Suppressor macrophage treated with lipopolysaccharide for 1 hour (primary cell): ENCODE data around the gene PLAC1.

ENCODE experiments used
- DNase-seq, 3 donors: peaks; one replicate each; pipeline ENCODE4 v3.0.0-alpha.2; 2020 to 2022

The PLAC1 gene

GRCh38 chrX:134626434-134626833 lies 31.8 kb downstream of the PLAC1 start:
- DNase-seq = no peak

- DNase-seq = peak; percentile 36 to 71 (median 55)
Observed at GRCh38 chrX:134625315-134625718, 33.0 kb downstream of the PLAC1 start.

DNA sequence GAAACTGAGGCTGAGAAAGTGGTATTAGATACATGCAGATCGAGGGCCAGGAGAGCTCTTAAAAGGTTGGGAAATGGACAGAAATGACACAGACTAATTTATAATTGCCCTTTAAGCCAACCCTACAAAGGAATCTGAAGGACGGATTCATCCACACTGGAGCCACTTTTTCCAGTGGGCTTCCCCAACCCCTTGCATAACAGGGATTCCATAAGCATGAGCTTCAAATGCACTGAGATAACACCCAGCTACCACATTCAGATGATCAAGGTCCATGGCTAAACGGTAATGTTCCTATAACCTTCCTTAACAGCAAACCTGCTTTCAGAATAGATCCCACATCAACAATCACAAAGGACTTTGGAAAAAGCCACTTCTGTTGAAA lies 34.2 kb downstream of the PLAC1 start:
- no peak for DNase-seq

DNA sequence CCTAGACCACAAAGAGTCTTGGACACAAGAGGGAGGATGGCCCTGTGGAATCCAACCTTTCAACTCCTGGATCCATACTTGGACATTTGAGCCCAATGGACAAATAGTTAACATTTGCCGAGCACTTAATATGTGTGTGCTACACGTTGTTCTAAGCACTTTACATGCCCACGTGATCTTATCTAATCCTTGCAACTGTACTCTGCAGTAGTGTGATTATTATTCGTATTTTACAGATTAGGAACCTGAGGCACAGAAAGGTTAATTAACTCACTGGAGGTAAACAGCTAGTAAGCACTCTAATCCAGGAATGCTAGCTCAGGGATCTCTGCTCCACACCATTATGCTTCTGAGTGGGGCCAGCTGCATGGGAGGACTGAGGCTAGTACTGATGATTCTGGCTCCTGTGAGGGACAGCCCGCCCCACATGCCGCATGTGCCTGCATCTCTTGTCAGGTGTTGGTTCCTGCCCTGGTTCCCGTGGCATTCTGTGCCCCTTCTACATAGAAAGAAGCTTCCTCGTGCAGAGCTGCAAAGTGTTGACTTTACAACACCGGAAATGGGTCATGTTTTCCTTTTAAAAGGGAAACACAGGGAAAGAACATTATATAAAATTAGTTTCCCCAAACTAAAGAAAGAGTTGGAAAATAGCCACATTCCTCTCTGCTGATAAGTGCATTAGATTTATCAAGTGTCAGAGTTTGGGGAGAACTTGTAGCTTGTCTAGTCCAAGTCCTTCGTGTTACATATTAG lies 34.8 kb downstream of the PLAC1 start:
- peak; percentile 17 to 50 (median 44) for DNase-seq

DNA sequence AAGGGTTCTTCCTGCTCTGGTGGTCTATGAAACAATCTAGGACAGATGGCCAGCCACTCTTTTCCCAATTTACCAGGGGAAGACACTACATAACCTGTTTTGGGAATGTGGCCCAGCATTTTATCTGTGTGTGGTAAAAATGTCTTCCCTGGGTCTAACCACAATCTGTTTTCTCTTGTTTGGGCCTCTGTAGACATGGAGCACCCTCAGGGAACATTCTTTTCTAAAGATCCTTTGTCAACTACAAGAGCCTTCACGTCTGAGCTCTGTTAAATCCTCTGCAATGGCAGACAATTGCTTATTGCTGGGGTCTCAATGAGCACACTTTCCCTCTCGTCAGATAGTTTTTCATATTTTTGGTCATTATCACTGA lies 35.5 kb downstream of the PLAC1 start:
- DNase-seq = no peak

GRCh38 chrX:134622056-134622812 lies 36.0 kb downstream of the PLAC1 start:
- DNase-seq = peak; percentile 59 to 71 (median 69)

DNA sequence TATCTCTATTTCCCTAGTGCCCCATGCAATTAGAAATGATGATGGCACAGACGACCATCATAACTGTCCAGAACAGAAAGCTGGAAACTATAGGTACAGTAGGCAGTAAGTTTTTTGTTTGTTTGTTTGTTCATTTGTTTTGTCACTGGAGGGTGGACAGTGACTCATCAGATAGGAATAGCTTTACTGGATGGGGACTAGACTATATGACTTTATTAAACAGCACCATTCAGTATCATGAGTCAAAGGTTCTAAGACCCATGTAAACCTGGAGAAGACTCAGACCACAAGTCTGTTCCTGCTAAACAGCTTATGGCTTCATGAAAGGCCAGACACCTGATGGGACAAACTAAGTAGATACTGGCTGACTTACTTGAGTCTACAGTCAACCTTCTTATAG lies 38.4 kb downstream of the PLAC1 start:
- DNase-seq = peak in 1 of 3 donors; percentile 21

DNA sequence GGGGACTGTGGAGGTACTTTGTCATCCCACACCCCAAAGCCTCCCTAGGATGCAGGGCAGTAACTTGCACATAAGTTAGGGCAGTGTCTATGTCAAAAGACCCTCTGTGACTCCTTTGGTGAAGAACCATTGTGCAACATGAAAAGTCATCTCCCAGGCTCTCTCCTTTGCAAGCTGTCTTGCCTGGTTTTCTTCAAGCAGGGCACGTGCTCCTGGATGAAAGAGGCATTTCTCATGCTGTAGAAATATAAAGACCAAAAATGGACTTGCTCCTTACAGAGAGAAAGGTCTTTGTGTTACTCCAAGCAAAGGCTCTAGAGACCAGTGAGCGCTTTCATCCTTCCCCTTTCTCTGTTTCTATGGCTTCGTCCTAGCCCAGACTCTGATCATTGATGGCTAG lies 44.9 kb downstream of the PLAC1 start:
- DNase-seq = no peak

- DNase-seq = no peak
Observed at GRCh38 chrX:134608153-134608552, 50.1 kb downstream of the PLAC1 start.

DNA sequence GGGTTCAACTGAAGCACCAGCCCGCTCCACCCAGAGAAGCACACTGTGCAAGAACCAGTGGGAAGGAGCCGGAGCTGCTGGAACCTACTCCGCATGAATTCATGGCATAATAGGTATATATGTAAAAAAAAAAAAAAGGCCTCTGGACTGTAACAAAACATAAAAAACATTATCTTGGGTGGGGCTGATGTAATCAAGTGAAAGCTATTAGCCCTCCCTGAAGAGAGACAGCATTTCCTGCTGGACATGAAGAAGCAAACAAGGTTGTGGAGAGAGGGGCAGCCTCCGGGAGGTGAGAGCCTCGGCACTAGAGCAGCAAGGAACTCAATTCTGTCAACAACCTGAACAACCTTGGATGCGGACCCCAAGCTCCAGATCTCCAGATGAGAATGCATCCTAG lies 50.7 kb downstream of the PLAC1 start:
- DNase-seq = no peak

- no peak for DNase-seq
Observed at GRCh38 chrX:134604701-134605311, 53.5 kb downstream of the PLAC1 start.

- peak; percentile 66 to 74 (median 69) for DNase-seq
Observed at GRCh38 chrX:134603806-134604700, 54.2 kb downstream of the PLAC1 start.

DNA sequence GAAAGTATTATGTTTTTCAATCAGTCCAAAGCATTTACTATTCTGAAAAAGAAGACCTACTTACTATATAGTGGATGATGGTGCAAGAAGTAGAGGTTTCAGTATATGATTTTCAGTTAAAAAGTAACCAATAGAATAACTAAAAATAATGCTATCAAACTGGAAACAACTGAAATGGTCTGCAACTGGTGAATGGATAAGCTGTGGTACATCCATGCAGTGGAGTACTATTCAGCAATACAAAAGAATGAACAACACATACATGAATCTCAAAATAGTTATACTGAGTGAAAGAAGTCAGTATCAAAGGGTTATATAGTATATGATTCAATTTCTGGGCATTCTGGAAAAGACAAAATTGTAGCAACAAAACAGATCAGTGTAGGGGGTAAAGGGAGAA lies 55.9 kb downstream of the PLAC1 start:
- DNase-seq = no peak

DNA sequence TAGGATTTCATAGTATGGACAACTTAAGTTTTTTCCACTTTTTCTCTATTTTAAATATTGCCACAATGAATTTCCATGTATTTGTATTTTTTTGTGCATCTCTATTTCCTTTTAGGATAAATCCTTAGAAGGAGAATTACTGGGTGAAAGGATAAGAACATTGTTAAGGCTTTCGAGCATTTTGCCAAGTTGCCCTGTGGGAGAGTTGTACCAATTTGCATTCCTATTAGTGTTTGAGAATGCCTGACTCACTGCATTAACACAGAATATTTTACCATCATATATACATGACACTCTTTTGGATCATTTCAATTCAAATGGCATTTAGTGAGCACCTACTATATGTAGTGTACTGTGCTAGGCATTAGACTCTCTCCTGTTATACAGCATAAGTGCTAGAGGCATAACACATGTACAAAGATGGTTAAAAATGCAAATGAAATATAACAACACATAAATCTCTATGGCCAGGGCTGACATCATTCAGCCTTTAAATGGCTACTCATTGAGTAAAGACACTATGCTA lies 57.0 kb downstream of the PLAC1 start:
- DNase-seq = no peak

DNA sequence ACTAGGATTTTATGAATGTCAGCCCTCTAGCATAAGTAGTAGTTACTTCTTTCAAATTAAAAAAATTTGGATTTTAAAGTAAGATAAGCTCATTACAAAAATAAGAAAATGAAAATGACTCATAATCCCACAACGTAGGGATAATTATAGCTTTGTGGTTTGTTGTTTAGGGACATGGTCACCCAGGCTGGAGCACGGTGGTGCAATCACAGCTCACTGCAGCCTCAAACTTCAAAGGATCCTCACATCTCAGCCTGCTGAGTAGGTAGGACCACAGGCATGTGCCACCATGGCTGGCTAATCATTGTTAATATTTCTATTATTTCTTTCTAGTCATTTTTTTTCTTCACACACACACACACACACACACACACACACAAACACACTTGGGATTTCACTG lies 57.6 kb downstream of the PLAC1 start:
- DNase-seq = peak in 2 of 3 donors; percentile 16 to 25

- DNase-seq = peak; percentile 17 to 42 (median 40)
Observed at GRCh38 chrX:134599184-134599914, 58.9 kb downstream of the PLAC1 start.

DNA sequence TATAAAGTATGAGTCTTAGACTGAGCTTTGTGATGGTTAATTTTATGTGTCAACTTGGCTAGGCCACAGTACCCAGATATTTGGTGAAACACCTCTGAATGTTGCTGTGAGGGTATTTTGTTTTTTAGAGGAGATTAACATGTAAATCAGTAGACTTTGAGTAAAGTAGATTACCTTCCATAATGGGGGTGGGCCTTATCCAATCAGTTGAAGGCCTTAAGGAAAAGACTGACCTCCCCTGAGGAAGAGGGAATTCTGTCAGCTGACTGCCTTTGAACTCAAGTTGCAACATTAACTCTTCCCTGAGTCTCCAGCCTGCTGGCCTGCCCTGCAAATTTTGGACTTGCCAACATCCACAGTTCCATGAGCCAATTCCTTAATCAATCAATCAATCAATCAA lies 66.0 kb downstream of the PLAC1 start:
- DNase-seq = no peak

DNA sequence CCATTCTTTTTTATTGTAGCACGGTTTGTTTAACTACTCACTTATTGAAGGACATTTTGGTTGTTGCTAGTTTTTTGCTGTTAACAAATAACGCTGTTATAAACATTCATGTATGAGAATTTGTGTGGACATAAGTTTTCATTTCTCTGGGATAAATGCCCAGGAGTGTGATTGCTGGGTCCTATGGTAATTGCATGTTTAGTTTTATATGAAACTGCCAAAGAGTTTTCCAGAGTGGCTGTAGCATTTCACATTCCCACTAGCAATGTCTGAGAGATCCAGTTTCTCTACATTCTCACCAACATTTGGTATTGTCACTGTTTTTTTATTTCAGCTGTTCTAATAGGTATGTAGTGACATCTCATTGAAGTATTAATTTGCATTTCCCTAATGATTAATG lies 66.8 kb downstream of the PLAC1 start:
- DNase-seq = no peak

DNA sequence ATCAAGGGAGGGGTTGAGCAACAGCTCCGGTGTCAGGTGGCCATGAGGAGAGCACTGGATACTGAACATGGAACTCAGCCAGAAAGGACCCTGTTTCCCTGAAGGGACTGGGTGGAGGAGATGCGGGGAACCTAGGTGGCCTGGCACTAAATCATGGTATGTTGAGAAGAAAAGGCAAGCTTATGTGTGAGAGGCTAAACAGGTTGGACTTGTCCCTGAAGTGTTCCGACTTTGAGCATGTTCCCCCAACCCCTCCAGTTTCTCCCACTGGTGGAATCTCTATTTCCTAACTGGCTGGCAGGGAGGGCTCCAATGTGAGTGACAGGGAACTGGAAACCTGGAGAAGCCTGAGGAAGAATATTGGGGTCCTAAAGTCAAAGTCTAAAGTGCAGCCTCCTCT lies 69.5 kb downstream of the PLAC1 start:
- no peak for DNase-seq

DNA sequence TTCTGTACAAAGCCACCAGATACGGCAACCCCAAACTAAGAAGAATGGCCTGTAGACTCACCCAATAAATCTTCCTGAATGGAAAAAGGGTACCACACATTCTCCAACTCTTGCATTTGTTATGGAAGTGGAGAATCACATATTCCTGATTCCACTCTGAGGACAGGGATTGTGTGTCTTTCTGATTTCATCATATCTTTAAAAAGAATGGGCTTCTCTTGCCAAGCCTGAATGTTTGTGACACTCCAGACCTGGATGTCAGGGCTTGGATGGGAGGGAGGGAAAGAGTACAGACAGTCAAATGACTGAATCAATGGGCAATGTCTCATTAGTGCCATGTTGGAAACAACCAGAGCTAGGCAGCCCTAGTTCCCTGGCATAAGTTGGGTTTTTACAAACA lies 77.4 kb downstream of the PLAC1 start:
- no peak for DNase-seq

DNA sequence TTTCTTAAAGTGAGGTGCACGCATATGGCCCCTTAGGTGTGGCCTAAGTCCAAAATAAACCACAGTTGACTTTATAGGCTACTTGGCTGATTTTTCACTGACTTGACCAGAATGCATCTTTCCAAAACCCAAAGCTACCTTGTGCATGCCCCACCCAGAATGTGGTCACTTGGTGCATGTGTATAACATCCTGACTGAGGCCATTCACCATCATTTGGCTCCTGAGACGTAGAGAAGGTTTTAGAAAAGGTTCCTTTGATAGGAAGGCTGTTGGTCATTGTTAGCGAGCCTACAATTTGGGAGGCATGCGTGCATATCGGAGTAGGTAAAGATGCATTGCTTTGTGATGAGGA lies 84.6 kb downstream of the PLAC1 start:
- no peak for DNase-seq
